Endothelial cell of hepatic sinusoid (primary cell): ENCODE results near the gene ADNP.

ENCODE experiments used
- in situ Hi-C: cut with HindIII; loops from 2 replicates; pipeline ENCODE4 v1.10.0; 2017; ENCODE audit warnings: low sequenced_read_pairs

ADNP gene

DNA sequence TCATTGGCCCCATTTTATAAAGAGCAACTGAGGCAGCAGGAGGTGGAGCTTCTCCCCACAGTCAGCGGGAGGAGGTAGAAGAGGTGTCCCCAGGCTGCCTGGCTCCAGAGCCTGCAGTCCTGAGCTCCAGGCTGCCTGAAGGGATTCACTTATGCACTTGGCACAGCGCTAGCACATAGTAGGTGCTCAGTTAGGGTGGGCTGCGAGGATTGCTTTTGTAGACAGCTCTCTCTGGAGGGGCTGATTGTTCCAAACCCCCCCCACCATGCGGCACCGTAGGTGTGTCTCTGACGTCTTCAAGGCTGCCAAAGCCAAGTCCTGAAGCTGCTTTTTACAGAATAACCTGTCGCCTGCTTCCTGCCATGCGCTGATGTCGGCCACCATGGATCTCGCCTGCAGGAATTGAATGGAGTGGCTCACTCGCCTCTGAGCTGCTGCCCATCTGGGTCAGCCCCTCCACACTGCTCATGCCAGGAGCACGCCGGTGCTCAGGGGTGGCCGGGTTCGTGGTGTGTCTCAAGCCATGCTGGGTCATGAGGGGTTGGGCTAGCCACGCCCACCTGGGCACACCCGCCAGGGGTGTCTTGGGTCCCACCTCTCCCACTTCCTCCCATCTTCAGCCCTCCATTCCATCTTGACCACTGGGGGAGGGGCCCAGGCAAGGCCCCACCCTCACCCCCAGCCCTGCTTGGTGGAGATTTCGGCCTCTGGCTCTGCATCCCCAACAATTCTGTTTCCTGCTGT, 76.6 kb downstream of the ADNP start:
- in situ Hi-C loops = no loop called here

DNA sequence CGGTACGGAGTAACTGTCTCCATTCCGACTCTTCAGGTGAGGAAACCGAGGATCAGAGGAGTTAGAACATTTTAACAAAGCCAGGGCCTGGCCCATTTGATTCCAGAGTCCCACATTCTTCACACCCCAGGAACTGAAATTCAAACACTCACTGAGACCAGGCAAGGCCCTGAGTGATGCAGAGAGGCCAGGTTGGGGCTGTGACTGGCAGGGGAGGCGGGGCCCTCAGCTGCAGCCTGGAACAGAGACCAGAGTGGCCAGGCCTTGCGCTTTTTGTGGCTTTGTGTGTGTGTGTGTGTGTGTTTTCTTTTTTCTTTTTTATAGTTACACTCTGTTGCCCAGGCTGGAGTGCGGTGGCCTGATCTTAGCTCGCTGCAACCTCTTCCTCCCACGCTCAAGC, 79.2 kb downstream of the ADNP start:
- in situ Hi-C loops = no loop called here

DNA sequence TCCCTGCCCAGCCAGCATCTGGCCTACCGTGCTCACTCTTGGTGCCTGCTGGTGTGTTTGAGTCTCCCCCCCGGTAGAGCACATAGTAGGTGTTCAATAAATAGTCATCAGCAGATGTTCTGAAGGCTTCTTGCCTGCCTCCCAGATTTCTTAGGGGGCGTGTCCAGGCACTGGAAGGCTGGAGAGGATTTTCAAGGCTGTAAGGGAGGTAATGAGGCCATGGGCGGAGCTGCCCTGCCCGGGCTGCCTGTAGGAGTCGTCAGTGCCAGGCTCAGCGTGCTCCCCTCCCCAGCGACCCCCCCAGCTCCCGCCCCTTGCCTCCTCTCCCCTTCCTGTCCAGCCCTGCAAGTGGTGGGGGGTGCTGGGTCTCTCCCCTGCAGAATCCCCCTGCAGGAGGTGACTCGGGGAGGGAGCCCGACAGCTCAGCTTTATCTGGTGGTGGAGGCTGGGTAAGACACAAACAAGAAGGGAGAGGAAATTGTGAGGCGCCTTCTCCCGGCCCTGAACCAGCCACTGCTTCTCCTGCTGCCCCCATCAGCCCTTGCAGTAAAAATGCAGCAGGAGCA, 80.4 kb downstream of the ADNP start:
- in situ Hi-C loops = no loop called here

DNA sequence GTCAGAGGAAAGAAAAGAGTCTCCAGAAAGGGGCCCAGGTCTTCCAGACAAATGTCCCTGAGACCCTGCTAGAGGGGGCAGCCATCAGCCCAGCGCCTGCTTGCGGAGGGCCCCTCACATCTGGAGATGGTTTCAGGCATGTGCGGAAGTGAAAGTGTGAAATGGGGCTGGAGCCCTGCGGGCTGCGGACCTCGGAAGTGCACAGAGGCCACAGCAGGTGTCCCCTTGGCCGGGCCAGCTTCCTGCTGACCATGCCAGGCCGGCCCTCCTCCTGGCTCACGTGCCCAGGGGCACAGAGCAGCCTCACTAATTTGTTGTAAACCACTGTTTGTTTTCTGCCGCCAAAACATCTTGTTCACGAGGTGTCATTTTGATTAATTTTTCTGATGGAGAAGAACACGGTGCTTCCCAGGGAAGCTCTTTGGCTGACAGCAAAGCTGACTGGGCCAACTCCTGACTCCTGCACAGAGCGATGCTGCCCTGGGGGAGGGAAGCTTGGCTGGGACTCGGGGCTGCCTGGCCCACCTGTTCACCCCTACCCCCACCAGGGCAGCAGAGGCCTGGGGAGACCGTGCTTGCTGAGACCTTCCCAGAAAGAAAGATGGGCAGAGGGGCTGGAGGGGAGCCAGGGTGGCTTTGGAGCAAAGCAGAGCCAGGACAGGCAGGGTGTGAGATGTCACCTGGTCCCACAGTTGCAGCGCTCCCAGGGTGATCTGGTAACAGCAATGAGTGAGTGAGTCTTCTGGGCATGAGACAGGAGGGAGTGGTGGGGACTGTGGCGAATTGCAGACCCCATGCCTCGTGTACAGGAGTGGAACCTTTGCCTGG, 82.2 kb downstream of the ADNP start:
- in situ Hi-C loops = loop anchor here (5.0 kb wide), 1 partner anchor 52 kb away; the partner anchor contains the start of gene BCAS4

DNA sequence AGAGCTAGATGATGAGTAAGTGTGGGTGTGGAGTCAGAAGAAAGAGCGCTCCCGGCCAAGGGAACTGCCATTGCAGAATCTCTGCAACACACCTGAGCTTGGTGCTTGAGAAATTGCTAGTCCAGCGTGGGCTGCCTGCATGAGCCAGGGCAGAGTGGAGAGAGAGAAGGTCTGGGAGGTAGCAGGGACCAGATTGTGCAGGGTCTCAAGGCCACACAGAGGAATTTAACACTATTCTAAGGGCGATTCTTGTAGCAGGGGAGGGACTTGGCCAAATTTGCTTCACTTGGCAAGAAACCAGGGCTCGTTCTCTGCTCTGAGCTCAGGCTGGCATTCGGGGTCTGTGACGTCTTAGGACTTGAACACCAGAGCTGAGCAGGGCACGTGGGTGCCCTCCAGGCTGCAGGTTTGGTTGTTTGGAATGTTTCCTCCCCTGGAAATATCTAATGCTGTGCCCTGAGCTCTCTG, 82.9 kb downstream of the ADNP start:
- in situ Hi-C loops = loop anchor here (5.0 kb wide), 1 partner anchor 51 kb away; the partner anchor contains the start of gene BCAS4

DNA sequence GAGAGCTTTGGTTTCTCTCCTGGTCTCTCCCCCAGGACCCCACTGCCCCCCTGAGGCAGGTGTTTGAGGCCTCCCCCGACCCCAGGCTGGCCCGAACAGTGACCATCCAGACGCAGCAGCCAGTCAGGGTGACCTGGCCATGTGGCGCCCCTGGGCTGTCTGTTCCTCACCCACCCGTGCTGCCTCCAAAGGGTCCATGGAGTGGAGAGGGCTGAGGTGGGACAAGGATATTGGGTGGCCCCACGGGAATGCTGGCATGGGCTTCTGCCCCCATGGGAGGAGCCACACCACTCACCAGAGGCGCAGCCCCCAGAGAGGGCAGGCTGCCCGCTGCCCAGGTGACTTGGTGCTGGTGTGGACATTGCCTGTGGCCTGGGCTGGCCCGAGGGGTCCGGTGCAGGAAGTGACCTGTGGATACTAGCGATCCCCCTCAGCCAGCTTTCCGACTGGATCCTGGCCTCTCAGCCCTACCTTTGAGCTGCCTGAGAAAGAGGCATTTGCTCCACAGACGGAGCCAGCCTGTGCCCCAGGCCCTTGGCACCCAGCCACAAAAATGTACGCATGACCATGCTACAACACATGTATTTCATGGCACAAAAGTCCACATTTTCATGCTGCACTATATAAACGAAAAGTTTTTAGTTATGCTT, 85.5 kb downstream of the ADNP start:
- in situ Hi-C loops = loop anchor here (5.0 kb wide), 1 partner anchor 48 kb away; the partner anchor contains the start of gene BCAS4

DNA sequence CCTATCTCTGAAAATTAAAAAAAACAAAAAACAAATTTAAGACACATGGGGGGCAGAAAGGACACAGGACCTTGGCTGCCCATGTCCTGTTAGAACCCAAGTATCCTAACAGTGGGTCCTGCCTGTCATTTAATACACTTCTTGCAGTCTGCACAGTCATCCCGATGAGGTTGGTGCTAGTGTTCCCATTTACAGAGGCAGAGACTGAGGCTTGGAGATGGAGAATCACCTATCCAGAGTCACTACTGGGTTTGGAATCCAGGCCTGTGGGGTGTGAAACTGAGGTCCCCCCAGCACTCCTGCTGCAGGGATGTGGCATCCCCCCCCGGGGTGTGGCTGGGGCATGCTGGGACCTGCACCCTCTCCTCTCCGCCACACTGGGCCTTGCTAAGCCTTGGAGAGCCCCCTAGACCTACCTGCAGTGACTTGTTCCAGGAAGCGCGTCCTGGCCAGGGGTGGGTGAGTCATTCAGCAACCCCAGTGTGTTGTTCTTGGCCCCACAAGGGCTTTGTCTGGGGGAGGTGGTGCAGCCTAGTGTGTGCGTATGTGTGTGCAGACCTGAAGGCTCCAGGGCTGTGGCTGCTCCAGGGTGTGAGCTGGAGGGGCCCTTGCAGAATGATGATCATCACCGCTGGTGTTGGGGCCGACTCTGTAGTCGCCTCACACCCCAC, 86.7 kb downstream of the ADNP start:
- in situ Hi-C loops = loop anchor here (5.0 kb wide), 1 partner anchor 47 kb away; the partner anchor contains the start of gene BCAS4

DNA sequence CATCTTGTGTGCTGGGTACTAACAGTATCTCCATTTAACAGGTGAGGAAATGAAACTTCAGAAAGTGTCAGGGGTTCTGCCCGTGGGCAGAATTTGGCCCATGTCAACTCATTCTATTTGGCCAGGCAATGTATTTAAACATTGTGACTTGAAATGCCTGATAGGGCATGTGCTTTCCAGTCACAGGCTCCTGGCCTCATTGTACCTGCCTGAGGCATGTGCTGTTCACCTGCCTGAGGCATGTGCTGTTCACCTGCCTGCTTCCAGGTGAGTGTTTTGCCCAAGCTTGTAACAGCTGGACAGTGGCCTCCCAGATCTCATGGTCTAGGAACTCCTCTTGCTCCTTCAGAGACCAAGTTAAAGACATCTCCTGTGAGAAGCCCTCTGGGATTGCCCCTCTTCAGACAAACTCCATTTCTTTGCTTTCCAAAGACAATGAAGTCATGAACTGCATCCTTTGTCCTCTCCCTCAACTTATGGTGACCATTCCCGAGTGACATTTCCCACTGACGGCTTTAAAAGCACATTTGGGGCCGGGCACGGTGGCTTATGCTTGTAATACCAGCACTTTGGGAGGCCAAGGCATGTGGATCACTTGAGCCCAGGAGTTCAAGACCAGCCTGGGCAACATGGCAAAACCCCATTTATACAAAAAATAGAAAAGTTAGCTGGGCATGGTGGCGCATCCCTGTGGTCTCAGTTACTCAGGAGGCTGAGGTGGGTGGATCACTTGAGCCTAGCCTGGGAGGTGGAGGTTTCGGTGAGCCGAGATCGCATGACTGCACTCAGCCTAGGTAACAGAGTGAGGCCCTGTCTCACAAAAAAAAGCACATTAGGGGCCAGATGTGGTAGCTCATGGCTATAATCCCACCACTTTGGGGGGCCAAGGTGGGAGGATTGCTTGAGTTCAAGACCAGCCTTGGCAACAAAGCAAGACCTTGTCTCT, 87.6 kb downstream of the ADNP start:
- in situ Hi-C loops = no loop called here

DNA sequence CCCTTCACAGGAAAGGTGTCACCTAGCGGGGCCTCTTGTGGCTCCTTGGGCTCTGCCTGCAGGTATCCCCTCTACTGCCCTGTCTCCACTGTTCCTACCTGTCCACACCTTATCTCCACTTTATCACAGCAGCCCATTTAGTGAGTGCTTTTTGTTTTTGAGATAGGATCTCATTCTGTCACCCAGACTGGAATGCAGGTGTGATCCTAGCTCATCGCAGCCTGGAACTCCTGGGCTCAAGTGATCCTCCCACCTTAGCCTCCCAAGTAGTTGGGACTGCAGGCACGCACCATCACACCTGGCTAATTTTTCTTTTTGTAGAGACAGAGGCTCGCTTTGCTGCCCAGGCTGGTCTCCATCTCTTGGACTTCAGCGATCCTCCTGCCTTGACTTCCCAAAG, 88.4 kb downstream of the ADNP start:
- in situ Hi-C loops = no loop called here
